Measurements from ENCODE around the gene TMCC1. TPM values are rescaled to one million over a fixed set of nuclear protein-coding genes. Genes with fewer than 3 reads are reported as not detected.

Gene TMCC1
- total RNA-seq, 1 donor from 2014 or later, result 35.2 TPM

DNA sequence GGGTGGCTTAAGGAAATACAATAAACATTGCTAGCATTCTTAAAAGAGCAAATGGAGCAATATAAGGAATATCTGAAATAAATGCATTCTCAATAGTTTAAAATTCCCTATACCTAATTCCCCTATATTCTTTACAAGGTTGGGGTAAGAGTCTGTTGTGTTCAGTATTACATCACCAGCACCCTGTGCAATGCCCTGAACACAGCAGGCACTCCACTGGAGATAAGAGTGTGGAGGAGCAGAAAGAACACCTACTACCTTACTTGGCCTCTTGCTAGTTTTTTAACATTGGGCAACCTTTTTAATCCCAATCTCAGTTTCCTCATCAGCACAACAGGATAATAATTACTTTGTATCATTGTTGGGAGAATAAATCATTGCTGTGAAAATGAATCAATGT, 146.9 kb downstream of the TMCC1 start:
- DNase-seq (ENCODE audit: low spot score), result no peak
- intact Hi-C loops (cut with DNase I), result no loop called here

DNA sequence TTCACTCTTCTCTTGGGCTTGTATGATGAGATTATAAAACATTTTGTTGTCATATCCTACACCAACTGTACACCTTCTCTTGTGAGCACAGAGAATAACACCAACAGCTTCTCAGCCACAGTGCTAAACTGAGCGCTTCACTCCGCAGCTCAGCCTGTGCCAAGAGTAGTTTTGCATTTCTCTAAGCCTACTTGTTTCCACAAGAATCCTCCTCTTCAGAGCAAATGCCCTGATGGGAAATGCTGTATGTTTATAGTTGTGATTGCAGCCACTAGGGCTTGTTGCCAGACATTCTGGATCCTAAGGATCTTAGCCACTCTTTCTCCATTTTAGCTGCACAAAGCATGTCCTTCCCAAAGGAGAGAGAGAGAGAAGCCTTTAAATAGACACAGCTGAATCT, 148.3 kb downstream of the TMCC1 start:
- no peak for DNase-seq (ENCODE audit: low spot score)
- intact Hi-C loops (cut with DNase I), result no loop called here

DNA sequence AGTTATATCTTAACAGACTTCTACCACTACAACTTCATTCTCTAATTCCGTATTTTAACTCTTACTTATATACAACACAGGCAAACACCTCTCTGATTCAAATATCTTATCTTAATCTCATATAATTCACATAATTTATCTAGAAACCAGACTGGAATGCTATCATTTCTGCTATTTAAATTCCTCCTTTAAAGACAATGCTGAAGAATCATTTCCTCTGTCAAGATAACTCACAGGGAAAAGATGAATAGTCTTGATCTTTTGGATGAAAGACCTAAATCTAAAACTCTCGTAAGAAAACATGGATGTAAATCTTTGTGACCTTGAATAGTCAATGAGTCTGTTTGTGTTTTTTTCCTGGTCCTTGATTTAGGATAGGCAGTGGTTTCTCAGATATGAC, 151.7 kb downstream of the TMCC1 start:
- DNase-seq (ENCODE audit: low spot score), result no peak
- intact Hi-C loops (cut with DNase I), result no loop called here

DNA sequence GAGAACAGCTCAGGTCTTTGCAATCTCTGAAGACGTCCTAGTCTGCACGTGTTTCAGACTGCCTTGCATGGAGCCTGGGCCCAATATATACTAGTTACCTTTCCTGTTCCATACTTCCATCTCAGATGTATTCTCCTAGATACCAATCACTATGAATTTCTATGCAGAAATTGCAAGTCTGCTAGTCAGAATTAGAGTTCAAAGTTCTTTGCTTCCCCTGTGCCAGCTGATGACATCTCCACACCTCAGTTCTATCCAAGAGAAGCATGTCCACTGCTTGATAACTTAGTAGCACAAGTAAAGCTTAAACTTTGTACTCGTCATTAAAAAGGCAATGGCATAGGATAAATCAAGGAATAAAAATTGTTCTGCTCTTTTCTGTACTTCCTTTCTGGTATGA, 153.4 kb downstream of the TMCC1 start:
- intact Hi-C loops (cut with DNase I), result no loop called here
- DNase-seq (ENCODE audit: low spot score), result no peak

DNA sequence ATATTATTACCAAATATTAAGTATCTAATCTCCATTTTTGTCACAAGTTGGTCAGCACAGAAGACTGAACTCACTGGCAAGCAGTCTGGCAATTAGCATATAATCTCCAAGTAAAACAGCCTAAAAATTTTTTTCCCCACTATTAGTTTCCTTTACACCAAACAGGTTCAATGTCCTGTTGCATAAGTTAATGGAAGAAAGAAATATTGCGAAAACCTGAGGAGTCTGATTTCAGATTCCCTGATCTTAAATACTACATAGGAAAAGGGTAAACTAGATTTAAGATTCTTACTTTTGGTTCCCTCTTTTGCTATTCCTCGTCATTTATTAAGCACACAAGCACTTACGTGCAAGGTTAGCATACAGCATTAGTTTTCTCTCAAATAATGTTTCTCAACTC, 153.9 kb downstream of the TMCC1 start:
- intact Hi-C loops (cut with DNase I), result no loop called here
- DNase-seq (ENCODE audit: low spot score), result no peak

DNA sequence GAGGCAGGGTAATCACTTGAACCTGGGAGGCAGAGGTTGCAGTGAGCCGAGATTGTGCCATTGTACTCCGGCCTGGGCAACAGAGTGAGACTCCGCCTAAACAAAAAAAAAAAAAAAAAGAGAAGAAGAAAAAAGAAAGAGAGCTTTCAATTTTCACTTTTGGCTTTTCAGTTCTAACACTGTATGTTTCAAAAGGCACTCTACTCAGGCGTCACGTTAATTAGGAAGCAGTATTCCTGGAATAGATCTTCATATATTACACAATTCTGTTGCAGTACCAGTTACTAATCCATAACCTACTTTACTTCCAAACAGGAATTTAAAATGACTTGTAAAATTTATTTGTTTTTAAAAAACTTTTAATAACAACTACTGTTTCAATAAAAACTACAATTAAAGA, 155.3 kb downstream of the TMCC1 start:
- DNase-seq (ENCODE audit: low spot score), result no peak
- intact Hi-C loops (cut with DNase I), result no loop called here

DNA sequence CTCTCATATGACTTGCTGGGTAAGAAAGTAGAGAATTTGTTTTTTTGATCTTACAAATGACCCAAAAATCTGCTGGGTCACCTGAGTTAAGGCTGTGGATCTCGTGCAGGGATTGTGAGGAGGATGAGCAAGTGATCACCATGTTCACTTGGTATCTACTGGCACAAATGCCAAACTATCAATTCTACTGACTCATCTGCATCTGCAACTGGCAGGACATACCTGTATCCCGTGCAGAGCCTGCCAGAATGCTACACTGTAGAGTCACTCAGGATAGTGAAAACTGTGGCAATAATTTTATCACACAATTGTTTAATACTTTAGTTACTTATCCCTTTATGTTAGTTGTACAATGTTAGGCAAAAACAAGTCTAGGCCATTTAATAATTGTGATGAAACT, 157.4 kb downstream of the TMCC1 start:
- intact Hi-C loops (cut with DNase I), result no loop called here
- no peak for DNase-seq (ENCODE audit: low spot score)

DNA sequence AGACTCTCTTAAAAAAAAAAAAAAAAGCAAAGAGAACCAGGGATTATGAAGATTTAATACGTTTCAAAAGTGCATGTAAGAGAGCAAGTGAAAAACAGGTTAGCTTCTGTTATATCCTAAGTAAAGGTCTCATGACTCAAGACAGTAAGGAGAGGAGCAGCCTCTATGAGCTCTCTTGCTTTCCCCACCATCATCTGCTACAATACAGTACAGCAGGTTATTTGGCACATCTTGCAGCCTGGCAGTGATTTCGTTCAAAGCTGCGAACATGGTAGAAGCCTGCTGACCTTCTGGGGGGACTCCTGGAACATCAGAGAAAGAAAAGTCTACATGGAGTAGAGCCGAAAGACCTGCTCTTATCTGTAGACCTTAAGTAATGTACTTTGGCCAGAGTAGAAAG, 157.9 kb downstream of the TMCC1 start:
- intact Hi-C loops (cut with DNase I), result no loop called here
- DNase-seq (ENCODE audit: low spot score), result no peak

DNA sequence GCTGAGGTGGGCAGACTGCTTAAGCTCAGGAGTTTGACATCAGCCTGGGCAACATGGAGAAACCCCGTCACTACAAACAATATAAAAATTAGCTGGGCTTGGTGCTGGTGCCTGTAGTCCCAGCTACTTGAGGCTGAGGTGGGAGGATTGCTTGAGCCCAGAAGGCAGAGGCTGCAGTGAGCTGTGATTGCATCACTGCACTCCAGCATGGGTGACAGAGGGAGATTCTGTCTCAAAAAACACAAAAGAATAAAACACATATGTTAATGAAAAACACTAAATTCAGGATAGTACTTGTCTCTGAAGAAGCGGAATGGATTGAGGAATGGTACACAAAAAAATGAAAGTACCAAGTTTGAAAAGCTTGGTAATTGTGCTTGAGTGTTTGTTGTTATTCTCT, 159.1 kb downstream of the TMCC1 start:
- intact Hi-C loops (cut with DNase I), result no loop called here
- no peak for DNase-seq (ENCODE audit: low spot score)

DNA sequence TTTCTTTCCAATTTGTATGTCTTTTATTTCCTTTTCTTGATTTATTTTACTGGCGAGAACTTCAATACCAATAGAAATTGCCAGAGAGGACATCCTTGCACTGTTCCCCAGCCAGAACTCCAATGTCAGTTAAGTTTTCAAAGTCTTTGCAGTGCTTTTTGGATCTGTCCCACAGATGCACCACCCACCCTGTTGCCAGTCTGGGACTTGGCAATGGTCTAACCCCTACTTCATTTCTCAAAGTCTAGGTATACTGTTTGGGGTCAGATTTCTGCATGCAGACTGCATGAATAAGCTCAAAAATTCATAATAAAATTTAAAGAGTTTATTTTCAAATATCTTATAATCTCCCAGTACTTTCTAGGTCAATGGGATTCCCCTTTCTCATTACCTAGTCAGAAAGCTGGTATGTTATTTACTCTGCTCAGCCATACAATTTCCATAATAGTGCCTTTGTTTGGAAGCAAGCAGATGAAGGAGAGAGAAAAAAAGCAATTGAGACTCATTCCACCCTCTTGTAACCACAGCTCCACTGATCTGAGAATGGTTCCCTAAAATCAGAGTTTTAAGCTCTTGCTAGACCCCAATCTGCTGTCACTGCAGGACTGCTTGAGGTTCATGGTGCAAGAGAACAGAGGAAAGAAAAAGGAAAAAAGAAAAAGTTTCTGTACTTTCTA, 161.2 kb downstream of the TMCC1 start:
- no peak for DNase-seq (ENCODE audit: low spot score)
- intact Hi-C loops (cut with DNase I), result no loop called here

DNA sequence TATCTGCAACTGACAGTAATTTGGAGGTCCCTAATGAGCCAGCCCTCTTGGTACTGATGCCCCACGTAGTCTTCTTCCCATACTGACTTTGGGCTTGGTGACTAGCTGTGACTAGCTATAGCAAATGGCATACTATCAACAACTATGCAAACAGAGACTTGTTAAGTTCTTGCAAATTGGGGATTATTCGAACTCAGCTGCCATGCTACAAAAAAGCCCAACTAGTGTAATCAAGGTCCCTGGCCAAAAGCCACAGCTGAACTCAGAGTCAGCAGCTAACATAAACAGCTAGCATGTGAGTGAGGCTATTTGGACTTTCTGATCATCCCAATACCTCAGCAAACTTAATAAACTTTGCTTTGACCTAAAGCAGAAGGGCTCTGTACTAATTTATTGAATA, 165.8 kb downstream of the TMCC1 start:
- intact Hi-C loops (cut with DNase I), result no loop called here
- DNase-seq (ENCODE audit: low spot score), result no peak

DNA sequence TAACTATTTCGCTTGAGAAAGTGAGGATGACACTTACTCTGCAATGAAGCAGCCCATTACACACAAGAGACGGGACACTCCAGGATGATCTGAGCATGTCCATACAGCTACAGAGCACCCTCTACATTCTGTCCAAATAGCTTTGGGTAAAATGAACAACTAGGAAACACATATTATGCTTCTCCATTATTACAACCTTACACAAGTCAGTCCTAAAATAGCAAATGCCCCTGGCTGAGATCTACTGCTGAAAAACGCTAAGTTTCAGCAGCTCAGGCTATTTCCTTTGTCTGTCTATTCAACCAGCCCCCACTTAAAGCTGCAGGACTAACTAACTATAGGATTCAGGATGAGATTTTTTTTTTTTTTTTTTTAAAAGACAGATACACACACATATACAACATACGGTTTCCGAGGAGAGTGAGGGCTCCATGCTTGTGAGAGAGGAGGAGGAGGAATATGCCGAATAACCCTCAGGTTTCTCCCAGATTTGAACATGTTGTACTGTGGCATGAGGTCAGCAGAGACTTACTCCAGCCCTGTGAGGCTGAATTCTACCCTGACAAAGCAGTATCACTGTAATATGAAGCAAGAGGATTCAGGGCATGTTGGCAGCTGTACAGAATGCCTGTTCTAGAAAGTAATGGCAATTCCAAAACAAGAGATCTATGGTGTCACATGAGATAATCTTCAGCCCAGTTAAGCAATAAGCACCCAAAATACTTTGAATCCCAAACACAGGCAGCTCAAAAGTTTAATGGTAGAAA, 169.8 kb downstream of the TMCC1 start:
- DNase-seq (ENCODE audit: low spot score), result no peak
- intact Hi-C loops (cut with DNase I), result loop anchor here (5.0 kb wide), 2 partner anchors 36 to 66 kb away; no protein-coding TSS in a partner anchor

DNA sequence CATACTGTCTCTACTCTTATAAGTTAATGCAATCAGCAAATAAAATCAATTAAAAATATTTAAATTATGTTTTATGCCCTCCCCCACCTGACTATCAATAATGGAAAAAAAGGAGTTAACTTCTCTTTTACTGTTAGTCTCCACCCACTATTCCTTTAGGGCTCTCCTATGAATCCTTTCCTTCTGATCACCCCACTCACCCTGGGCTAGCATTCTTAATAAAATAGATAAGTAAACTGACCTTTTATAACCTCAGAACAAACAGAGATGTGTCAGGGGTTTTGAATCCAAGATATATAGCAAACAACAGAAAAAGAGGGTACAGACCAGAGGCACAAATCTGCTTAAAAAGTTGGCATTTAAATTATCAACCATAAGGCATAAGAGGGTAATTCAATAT, 171.0 kb downstream of the TMCC1 start:
- DNase-seq (ENCODE audit: low spot score), result no peak
- intact Hi-C loops (cut with DNase I), result loop anchor here (5.0 kb wide), 2 partner anchors 35 to 65 kb away; no protein-coding TSS in a partner anchor

DNA sequence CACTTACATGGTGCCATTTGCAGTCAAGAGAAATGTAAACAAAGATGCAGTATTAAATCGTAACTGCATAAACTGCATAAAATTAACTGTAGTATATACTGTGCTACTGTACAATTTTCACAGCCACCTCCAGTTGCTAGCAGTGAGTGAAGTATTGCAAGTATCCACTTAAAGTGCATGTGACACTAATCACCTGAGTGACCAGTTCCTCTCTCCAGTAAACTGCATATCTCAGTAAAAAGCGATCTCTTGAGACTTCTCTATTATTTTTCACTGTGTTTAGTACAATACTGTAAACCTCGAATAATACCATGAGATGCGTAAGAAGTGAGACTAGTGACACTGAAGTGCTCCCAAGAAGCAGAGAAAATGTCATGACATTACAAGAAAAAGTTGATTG, 175.3 kb downstream of the TMCC1 start:
- intact Hi-C loops (cut with DNase I), result no loop called here
- DNase-seq (ENCODE audit: low spot score), result no peak

DNA sequence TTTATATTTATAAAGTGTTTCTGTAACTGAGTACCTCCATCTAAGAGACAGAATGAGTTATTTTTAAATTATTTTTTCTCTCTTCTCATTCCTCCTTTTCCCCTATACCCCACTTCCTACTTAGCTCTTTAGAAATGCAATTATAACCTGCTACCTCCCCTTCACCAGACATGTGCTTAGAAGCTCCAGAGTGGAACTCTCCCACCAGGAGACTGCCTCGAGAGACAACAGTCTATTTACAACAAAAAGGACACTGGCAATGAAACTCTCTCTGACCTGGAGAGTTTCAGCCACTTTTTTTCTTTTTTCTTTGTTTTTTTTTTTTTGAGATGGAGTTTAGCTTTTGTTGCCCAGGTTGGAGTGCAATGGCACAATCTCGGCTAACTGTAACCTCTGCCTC, 177.7 kb downstream of the TMCC1 start:
- DNase-seq (ENCODE audit: low spot score), result no peak
- intact Hi-C loops (cut with DNase I), result no loop called here

DNA sequence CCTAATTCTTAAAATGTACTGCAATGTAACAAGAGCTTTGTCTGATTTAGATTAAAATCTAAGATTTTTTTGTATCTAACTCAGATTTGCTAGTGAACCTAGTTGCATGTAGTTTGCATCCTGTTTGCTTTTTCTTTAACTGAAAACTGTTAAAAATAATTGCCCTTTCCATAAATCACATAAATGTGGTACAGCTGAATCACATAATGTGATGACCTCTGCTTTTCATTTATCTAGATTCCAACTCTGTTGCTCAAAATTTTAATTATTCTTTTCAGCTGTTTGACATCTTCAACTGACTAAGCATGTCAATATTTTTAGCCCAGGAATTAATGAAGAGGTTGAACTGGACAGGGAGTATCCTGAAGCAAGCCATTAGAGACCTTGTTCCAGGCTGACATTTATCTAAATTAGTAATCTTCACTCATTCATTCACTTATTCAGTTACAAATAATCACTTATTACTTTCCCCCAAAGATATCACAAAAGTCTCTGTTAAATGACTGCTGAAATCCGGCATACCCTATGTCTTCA, 185.1 kb downstream of the TMCC1 start:
- no peak for DNase-seq (ENCODE audit: low spot score)
- intact Hi-C loops (cut with DNase I), result no loop called here

DNA sequence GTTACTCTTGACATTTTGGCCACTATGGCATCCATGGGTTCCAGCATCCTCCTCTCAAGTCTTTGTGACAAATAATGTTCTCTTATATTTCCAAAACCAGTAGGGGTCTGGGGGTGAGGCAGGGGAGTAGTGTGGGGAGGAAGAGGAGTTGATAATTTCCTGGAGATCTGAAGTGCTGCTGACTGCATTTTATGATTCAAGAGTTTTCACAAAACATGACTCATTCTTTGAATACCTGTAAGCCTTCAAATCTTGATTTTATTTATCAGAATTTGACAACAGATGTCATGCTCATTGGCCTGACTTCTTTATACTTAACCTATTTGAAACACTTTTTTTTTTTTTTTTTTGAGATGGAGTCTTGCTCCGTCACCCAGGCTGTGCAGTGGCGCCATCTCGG, 188.2 kb downstream of the TMCC1 start:
- intact Hi-C loops (cut with DNase I), result no loop called here
- no peak for DNase-seq (ENCODE audit: low spot score)

DNA sequence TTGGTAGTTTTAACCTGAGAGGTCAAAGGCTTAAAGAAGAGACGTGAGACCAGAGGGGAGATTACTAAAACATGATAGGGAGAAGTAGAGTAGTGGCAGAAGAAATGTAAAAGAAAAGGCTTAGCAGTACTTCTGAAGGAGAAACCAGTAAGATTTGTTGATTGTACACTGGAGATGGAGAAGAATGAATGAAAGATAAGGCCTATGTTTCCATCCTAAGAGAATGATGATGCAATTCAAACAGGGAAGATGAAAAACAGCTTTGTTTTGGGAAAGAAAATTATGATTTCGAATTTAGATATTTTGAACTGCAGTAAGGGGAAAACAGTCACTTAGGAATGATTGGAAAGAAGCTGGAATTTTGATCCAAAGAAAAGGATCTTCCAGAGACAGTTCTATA, 189.6 kb downstream of the TMCC1 start:
- intact Hi-C loops (cut with DNase I), result no loop called here
- DNase-seq (ENCODE audit: low spot score), result no peak

DNA sequence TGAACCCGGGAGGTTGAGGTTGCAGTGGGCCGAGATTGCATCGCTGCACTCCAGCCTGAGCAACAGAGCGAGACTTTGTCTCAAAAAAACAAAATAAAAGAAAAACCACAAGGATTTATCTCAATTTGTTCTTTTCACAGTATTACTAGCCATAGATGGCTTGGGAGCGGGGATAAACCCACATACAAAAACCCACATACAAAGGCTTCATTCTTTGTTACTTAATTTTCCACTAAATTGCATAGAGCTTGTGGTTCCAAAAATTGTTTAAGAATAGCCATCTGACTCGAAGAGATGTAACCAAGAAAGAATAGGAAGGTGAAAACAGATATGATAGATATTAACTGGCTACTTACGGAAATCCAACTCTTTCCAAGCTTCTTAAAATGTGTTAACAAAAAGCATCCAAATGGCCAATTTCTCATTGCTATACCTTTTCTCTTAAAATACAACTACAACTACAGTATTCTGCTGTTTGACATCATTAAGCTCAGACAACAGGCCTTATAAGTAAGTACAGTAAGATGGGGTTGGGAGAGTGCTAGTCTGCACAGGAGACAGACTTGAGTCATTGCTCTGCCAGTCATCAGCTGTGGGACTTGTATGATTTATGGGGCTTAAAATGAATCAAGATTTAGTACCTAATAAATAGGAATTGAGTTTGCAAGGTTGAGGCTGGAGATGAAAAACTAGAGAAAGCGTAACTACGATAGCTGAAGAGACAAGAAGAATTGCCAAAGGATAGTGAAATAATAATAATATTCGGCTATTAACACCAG, 190.4 kb downstream of the TMCC1 start:
- intact Hi-C loops (cut with DNase I), result no loop called here
- DNase-seq (ENCODE audit: low spot score), result no peak

DNA sequence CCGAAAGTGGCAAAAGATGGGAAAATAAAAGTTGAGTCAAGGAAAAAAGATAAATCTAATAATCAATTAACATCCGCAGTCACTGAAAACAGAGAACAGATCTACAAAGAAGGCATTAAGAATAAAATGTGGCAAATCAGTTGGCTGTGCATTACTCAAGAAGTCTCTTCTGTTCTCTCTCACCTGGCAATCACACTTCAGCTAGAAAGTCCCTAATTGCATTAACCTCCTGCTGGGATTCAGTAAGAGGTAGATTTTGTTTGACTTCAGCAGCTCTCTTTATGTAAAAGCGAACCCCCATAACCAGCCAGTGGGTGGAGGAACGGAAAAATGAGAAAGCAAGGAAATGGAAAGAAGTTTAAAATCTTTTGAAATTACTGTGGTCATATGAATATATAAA, 192.3 kb downstream of the TMCC1 start:
- intact Hi-C loops (cut with DNase I), result no loop called here
- DNase-seq (ENCODE audit: low spot score), result no peak
